Measurements from ENCODE around the gene SLC38A3. TPM values are rescaled to one million over a fixed set of nuclear protein-coding genes. Genes with fewer than 3 reads are reported as not detected.

The SLC38A3 gene
- total RNA-seq, 4 donors from 2014 or later: 0.69 to 4.1 TPM; not detected in 2

DNA sequence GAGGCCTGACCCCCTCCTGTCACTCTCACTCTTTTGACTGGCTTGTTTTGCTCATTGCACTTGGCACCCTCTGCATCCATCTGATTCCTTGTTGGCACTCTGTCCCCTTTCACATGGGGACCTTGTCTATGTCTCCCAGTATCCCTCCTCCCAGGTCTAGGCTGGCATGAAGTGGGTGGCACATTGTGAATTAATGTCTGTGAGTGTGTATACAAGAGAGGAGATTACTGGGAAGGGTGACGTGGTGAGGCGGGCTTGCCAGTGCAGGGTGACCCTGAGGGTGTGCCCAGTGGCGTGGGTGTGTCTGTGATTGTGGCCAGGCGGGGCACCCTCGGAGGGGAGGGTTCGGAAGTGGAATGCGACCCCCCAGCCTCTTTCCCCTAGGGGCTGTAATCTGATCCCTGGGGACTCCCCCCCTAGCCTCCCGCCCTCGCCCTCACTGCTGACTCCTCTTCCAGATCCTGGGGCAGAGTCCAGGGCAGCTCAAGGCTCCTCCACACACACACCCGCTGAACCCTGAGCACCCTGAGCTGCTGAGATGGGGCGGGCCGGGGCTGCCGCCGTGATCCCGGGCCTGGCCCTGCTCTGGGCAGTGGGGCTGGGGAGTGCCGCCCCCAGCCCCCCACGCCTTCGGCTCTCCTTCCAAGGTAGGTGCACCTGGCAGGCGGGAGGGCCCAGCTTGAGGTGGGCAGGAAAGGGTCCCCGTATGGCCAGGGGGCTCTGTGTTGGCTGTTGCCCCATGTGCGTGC is 63.8 kb downstream of the SLC38A3 start, which contains the start of gene SEMA3B:
Gene SEMA3B, plus strand, starts transcription at position 445 of the 749 bp plus-strand sequence. Its CDS starts 94 bp downstream, at position 539.
- no peaks in the 10 kb centered on the region for H3K27me3 ChIP-seq
- no peaks in the 10 kb centered on the region for H3K36me3 ChIP-seq
- H3K27ac ChIP-seq: peak within 1 kb of the TSS; percentile 97 to 99
- intact Hi-C loops (cut with DNase I; ENCODE audit: low total_unique reads): no loop called here
- H3K9me3 ChIP-seq: no peaks in the 10 kb centered on the region
- H3K4me3 ChIP-seq: peak within 1 kb of the TSS; percentile 44 to 63
- peaks cover 9 to 39% of the 10 kb centered on the region in 2 donors for H3K4me1 ChIP-seq
- peak; percentile 64 for DNase-seq
- TF ChIP-seq, protein P1, sequence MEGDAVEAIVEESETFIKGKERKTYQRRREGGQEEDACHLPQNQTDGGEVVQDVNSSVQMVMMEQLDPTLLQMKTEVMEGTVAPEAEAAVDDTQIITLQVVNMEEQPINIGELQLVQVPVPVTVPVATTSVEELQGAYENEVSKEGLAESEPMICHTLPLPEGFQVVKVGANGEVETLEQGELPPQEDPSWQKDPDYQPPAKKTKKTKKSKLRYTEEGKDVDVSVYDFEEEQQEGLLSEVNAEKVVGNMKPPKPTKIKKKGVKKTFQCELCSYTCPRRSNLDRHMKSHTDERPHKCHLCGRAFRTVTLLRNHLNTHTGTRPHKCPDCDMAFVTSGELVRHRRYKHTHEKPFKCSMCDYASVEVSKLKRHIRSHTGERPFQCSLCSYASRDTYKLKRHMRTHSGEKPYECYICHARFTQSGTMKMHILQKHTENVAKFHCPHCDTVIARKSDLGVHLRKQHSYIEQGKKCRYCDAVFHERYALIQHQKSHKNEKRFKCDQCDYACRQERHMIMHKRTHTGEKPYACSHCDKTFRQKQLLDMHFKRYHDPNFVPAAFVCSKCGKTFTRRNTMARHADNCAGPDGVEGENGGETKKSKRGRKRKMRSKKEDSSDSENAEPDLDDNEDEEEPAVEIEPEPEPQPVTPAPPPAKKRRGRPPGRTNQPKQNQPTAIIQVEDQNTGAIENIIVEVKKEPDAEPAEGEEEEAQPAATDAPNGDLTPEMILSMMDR (IDR thresholded peaks at IDR 0.05): no peak
- TF ChIP-seq POLR2A (IDR thresholded peaks at IDR 0.05): peak in 1 of 2 donors; percentile 63

DNA sequence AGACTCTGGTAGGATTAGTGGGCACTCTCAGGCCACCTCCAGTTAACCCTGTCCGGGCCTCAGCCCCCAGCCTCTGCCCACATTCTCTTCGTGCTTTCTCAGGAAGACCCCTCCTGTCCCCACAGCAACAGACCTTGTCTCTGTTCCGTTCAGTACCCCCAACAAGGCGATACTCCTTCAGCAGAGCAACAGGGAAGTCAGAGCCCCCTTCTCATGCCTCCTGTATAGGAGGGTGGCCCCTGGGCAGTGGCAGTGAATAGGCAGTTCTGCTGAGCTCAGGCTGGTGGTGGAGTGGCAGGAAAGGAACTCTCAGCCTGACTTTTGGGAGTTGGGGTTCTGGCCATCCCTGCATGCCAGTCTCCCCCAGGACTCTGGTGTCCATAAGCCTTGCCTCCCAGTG is 64.4 kb downstream of the SLC38A3 start:
- H3K27ac ChIP-seq: peak overlapping the region; percentile 97 to 99
- intact Hi-C loops (cut with DNase I; ENCODE audit: low total_unique reads): no loop called here

DNA sequence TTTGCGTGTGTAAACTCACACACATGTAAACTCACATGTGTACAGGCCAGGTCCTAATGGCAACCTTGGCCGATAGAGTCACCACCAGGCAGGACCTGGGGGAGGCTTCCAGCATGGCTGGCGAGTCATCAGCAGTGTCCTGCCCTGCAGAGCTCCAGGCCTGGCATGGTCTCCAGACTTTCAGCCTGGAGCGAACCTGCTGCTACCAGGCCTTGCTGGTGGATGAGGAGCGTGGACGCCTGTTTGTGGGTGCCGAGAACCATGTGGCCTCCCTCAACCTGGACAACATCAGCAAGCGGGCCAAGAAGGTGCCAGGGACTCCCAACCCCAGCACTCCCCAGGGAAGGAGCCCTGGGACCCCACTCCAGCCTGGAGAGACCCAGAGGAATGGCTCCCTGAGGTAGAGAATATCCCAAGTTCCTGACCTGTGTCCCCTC is 64.9 kb downstream of the SLC38A3 start:
- peak overlapping the region; percentile 97 to 99 for H3K27ac ChIP-seq
- peak in 1 of 2 donors; percentile 23 for DNase-seq
- TF ChIP-seq, protein P1 (IDR thresholded peaks at IDR 0.05): no peak
- TF ChIP-seq POLR2A (IDR thresholded peaks at IDR 0.05): no peak
- H3K27me3 ChIP-seq: no peaks in the 10 kb centered on the region
- H3K9me3 ChIP-seq: no peaks in the 10 kb centered on the region
- no peaks in the 10 kb centered on the region for H3K36me3 ChIP-seq
- intact Hi-C loops (cut with DNase I; ENCODE audit: low total_unique reads): loop anchor here (5.0 kb wide), 1 partner anchor 43 kb away; no protein-coding TSS in a partner anchor
- H3K4me1 ChIP-seq: peaks cover 8 to 39% of the 10 kb centered on the region in 2 donors
- peak overlapping the region; percentile 28 to 33 for H3K4me3 ChIP-seq

More for the DNA sequence above, 64.4 kb downstream of the SLC38A3 start:
- Histone ChIP-seq H3K27me3 (no peaks in the 10 kb centered on the region), H3K4me1 (peaks cover 9 to 39% of the 10 kb centered on the region in 2 donors), H3K9me3 (no peaks in the 10 kb centered on the region), H3K36me3 (no peaks in the 10 kb centered on the region), H3K4me3 (peak overlapping the region; percentile 28 to 33)
- DNase-seq: no peak
- no peak for TF ChIP-seq POLR2A (IDR thresholded peaks at IDR 0.05)
- TF ChIP-seq, protein P1 (IDR thresholded peaks at IDR 0.05): no peak

DNA sequence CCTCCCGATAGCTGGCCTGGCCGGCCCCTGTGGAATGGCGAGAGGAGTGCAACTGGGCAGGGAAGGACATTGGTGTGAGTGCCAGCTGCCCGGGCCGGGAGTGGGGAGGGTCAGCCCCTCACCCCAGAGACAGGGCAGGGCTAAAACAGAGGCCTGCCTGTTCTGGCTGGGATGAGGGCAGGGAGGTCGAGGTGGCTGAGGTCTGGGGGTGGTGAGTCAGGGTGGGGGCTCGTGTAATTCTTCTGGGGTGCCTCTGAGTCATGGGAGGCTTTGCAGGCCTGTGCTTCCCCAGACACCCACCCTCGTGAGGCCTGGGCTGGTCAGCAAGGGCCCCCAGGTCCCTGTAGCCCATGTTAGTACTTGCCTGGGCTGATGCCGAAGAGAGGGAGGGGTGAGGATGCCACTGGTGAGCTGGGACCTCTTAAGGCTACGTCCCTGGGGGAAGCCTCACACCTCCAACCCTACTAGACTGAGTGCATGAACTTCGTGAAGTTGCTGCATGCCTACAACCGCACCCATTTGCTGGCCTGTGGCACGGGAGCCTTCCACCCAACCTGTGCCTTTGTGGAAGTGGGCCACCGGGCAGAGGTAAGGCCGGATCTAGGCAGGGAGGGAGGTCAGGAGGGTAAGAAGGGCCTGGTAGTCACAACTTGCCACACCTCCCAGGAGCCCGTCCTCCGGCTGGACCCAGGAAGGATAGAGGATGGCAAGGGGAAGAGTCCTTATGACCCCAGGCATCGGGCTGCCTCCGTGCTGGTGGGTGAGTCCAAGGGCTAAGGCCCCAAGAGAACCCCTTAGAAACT is 65.6 kb downstream of the SLC38A3 start:
- intact Hi-C loops (cut with DNase I; ENCODE audit: low total_unique reads): loop anchor here (5.0 kb wide), 1 partner anchor 43 kb away; no protein-coding TSS in a partner anchor
- DNase-seq: no peak
- peaks cover 4 to 34% of the 10 kb centered on the region in 2 donors for H3K4me1 ChIP-seq
- H3K4me3 ChIP-seq: peak overlapping the region; percentile 28 to 33
- no peaks in the 10 kb centered on the region for H3K36me3 ChIP-seq
- H3K9me3 ChIP-seq: no peaks in the 10 kb centered on the region
- H3K27me3 ChIP-seq: no peaks in the 10 kb centered on the region
- peak overlapping the region; percentile 97 to 99 for H3K27ac ChIP-seq
- TF ChIP-seq, protein P1 (IDR thresholded peaks at IDR 0.05): no peak

MicroRNA genes within 50 kb of the gene (microRNA counts, 767-probe panel; counts per million panel counts)
- microRNA hsa-miR-566: 0 counts per million in 2 donors

Small RNA genes lying within 50 kb of the gene (microRNA-seq; reads per million reads assigned to microRNA genes)
- gene MIR566 (ENCODE audit: borderline microRNAs expressed, borderline replicate concordance) (not detected), gene MIR5787 (ENCODE audit: borderline microRNAs expressed, borderline replicate concordance) (not detected)

Small RNA genes lying within 50 kb of the gene (small RNA-seq; reads per million reads assigned to genes)
- gene MIR566 (not detected), gene MIR5787 (not detected)

Other genes with a start within 250 kb of the SLC38A3 start
- gene RBM5, start 116.4 kb upstream of the SLC38A3 start, total RNA-seq: 100 to 1,000 TPM; 154 to 345 (median 197) TPM
- 10 to 100 TPM; 10.5 to 33.1 (median 12.9) TPM for gene SEMA3F, start 49.9 kb upstream of the SLC38A3 start, total RNA-seq
- gene GNAT1, start 13.7 kb upstream of the SLC38A3 start, total RNA-seq: not detected
- gene GNAI2, start 30.9 kb downstream of the SLC38A3 start, total RNA-seq: 100 to 1,000 TPM; 123 to 325 (median 173) TPM
- gene SEMA3B, start 63.9 kb downstream of the SLC38A3 start, total RNA-seq: 100 to 1,000 TPM in 1 of 4 donors, 10 to 100 TPM in 3; 24.1 to 113 (median 77.2) TPM
- gene LSMEM2, start 73.8 kb downstream of the SLC38A3 start, total RNA-seq: 1 to 10 TPM in 1 of 4 donors, under 1 TPM in 1, not detected in 2; 0.90 to 1.5 TPM
- gene IFRD2, start 87.2 kb downstream of the SLC38A3 start, total RNA-seq: 10 to 100 TPM; 14.1 to 81.5 (median 25.1) TPM
- gene HYAL3, start 94.1 kb downstream of the SLC38A3 start, total RNA-seq: 1 to 10 TPM in 3 of 4 donors, not detected in 1; 1.9 to 3.9 (median 3.3) TPM
- gene NAA80, start 94.1 kb downstream of the SLC38A3 start, total RNA-seq: 10 to 100 TPM in 3 of 4 donors, 1 to 10 TPM in 1; 4.7 to 33.5 (median 24.0) TPM
- 10 to 100 TPM in 3 of 4 donors, 1 to 10 TPM in 1; 2.1 to 30.5 (median 22.1) TPM for gene HYAL1, start 98.3 kb downstream of the SLC38A3 start, total RNA-seq
- gene HYAL2, start 117.5 kb downstream of the SLC38A3 start, total RNA-seq: 100 to 1,000 TPM; 112 to 289 (median 166) TPM
- 10 to 100 TPM in 3 of 4 donors, 1 to 10 TPM in 1; 9.0 to 25.1 (median 21.3) TPM for gene TUSC2, start 123.0 kb downstream of the SLC38A3 start, total RNA-seq
- gene RASSF1, start 135.6 kb downstream of the SLC38A3 start, total RNA-seq: 100 to 1,000 TPM in 1 of 4 donors, 10 to 100 TPM in 3; 42.1 to 114 (median 44.6) TPM
- gene ZMYND10, start 140.5 kb downstream of the SLC38A3 start, total RNA-seq: 10 to 100 TPM in 1 of 4 donors, 1 to 10 TPM in 3; 1.5 to 11.4 (median 4.9) TPM
- gene NPRL2, start 145.5 kb downstream of the SLC38A3 start, total RNA-seq: 10 to 100 TPM; 11.8 to 26.2 (median 16.0) TPM
- gene CYB561D2, start 145.6 kb downstream of the SLC38A3 start, total RNA-seq: 10 to 100 TPM in 2 of 4 donors, 1 to 10 TPM in 2; 3.6 to 23.8 (median 11.3) TPM
- gene TMEM115, start 154.2 kb downstream of the SLC38A3 start, total RNA-seq: 10 to 100 TPM; 24.1 to 61.7 (median 37.0) TPM

Measured in uterus (tissue), 4 donors.